Eye (tissue), 1 donor: ENCODE measurements around the gene ZNHIT2.
"Not testable (repeated sequence)": the region's sequence is repeated elsewhere in the genome, so short reads cannot be mapped to it uniquely, and the experiment has no call there.

Source experiments
- DNase-seq: peaks from one replicate; pipeline ENCODE4 v3.0.0-alpha.2; 2015

Gene ZNHIT2

DNA sequence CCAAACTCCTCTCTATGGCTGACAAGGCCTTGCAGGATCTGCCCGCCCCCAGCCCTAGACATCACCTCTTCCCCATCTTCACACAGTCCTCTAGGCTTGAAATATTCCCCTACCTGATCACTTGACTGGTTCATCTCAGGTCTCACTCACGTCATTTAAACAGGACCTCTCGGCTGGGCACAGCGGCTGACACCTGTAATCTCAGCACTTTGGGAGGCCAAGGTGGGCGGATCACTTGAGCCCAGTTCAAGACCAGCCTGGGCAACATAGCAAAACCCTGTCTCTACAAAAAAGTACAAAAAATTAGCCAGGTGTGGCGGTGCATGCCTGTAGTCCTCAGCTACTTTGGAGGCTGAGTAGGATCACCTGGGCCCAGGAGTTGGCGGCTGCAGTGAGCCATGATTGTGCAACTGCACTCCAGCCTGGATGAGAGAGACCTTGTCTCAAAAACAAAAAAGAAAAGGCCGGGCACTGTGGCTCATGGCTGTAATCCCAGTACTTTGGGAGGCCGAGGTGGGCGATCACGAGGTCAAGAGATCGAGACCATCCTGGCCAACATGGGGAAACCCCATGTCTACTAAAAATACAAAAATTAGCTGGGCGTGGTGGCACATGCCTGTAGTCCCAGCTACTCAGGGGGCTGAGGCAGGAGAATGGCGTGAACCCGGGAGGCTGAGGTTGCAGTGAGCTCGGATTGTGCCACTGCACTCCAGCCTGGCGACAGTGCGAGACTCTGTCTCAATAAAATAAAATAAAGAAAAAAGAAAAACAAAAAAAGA is 1.6 kb upstream of the ZNHIT2 start:
- not testable (repeated sequence) for DNase-seq

- DNase-seq, result no peak
Measured at GRCh38 chr11:65118097-65118837, 766 bp upstream of the ZNHIT2 start.

- DNase-seq, result no peak
Measured at GRCh38 chr11:65116370-65117205, 913 bp downstream of the ZNHIT2 start.

DNA sequence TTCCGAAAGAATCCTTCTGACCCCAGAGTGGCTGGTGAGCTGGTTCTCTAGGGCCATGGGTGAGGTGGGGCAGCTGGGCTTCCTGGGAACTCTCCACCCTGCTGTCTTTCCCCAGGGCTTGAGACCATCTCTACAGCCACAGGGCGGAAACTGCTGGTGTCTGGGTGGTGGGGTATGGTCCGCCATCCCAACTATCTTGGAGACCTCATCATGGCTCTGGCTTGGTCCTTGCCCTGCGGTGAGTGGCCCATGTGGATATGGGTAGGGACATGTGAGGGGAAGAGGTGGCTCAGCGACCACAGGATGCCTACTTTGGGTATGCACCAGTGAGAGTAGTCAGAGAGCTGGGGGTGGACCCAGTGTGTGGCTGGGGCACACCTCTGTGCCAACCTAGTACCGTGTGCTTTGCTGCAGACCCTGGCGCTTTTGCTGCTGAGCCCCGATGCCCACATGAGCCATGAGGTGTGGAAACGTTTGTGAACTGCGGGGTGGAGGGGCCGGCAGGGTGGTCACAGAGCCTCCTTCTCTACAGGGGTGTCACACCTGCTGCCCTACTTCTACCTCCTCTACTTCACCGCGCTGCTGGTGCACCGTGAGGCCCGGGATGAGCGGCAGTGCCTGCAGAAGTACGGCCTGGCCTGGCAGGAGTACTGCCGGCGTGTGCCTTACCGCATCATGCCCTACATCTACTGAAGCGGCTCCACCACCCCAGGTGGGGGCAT is 2.0 kb downstream of the ZNHIT2 start:
- no peak for DNase-seq

GRCh38 chr11:65114538-65115171 is 2.8 kb downstream of the ZNHIT2 start:
- no peak for DNase-seq

DNA sequence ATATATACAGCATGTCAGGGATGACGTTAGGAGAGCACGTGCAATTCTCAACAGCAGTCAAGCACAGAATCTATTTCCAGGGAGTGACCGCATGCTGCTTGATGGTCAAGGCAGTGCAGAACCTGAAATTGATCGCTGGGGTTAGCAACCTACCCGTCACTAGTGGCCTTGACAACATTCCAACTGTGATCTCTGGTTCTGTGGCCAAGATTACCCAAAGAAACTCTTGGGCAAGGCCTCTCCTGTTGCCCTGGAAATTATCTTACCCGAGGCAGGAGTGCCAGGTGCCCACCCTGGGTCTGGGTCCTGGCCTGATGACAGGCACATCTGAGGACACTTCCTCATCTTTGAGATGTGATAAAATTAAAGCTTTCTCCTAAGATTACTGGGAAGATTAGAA is 3.7 kb downstream of the ZNHIT2 start:
- DNase-seq, result no peak

GRCh38 chr11:65113361-65113756 is 4.1 kb downstream of the ZNHIT2 start:
- no peak for DNase-seq

- DNase-seq, result peak; percentile 82
Measured at GRCh38 chr11:65112546-65113360, 4.7 kb downstream of the ZNHIT2 start.

DNA sequence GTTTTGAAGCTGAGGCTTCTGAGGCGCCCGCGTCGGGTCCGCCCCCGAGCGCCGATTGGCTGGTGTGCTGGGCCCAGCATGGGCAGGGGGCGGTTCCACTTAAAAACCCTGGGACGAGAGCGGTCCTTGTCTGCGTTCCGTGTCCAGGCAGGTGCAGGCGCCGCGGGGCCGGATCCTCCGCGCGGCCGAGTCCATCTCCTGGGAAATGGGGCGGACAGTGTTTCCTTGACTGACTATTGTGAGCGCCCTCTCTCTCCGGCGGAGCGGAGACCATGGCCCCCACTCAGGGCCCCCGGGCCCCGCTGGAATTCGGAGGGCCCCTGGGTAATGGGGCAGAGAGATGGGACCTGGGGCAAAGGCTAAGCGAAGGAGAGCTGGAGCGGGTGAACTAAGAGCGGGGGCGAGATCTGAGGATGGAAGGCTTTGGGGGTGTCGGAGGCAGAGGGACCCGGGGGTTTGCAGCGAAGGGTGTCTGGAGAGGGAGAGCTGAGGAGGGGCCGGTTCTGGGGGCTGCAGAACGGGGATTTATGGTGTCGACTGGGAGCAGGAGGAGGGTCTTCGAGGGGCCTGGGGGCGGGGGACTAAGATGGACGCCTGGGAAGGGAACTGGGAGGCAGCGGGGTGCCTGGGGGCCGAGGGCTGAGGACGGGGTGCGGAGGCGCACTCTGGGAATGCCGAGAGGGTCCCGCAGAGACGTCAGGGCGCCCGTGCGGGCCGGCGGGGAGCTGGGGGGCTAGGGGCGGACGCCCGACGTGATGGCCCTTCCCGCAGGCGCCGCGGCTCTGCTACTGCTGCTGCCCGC is 5.6 kb downstream of the ZNHIT2 start, which contains the start of gene TM7SF2:
TSS of gene TM7SF2 (plus strand) at position 129 of the 802 bp plus-strand sequence. CDS start at position 273, 144 bp downstream.
- peak; percentile 97 for DNase-seq

DNA sequence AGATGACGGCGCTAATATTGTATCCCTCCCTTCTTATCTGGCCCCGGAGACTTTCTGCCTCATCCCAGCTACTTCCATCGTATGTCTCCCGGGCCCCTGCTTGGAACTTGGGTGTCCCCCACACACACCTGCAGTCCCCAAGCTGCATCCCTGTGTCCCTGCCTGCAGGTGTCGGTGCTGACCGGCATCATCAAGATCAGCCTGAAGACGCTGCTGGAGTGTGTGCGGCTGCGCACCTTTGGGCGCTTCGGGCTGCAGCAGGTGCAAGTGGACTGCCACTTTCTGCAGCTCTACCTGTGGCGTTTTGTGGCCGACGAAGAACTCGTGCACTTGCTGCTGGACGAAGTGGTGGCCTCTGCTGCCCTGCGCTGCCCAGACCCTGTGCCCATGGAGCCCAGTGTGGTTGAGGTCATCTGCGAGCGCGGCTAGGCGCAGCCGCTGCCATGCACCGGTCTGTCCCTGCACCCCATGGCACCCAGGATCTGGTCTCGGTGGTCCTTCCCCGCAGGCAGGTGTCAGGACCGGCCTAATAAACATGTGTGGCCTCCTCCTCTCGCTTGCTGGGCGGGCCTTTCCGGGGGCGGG is 6.2 kb downstream of the ZNHIT2 start:
- no peak for DNase-seq

- DNase-seq, result peak; percentile 97
Measured at GRCh38 chr11:65110354-65110861, 7.1 kb downstream of the ZNHIT2 start.

DNA sequence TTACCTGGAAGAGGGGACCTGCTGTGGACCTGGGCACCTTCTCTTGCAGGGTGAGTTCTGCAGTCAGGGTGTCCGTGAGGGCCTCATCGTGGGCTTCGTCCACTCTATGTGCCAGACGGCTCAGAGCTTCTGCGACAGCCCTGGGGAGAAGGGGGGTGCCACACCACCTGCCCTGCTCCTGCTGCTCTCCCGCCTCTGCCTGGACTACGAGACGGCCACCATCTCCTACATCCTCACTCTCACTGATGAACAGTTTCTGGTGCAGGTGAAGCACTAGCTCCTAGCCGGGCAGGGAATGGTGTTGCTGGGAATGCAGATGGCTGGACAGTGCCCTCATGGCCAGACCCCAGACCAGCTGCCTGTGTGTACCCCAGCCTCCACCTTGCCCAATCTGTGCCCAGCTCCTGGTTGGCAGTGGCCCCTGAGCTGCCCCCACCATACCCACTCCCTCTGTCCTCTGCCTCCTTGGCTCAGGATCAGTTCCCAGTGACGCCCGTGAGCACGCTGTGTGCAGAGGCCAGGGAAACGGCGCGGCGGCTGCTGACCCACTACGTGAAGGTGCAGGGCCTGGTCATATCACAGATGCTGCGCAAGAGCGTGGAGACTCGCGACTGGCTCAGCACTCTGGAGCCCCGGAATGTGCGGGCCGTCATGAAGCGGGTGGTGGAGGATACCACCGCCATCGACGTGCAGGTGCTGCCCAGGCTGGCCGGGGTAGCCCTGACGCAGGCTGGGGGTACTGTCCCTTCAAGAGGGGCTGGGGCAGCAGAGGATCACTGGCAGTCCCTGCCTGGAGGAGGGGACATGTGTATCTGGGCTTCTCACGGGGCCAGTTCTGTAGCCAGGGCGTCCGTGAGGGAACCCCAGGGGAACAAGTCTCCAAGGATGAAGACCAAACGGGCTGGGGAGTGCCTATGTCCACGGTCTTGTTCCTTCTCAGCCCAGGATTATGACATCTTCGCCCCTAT is 8.0 kb downstream of the ZNHIT2 start:
- DNase-seq, result no peak

- DNase-seq, result no peak
Measured at GRCh38 chr11:65108469-65109123, 8.9 kb downstream of the ZNHIT2 start.

DNA sequence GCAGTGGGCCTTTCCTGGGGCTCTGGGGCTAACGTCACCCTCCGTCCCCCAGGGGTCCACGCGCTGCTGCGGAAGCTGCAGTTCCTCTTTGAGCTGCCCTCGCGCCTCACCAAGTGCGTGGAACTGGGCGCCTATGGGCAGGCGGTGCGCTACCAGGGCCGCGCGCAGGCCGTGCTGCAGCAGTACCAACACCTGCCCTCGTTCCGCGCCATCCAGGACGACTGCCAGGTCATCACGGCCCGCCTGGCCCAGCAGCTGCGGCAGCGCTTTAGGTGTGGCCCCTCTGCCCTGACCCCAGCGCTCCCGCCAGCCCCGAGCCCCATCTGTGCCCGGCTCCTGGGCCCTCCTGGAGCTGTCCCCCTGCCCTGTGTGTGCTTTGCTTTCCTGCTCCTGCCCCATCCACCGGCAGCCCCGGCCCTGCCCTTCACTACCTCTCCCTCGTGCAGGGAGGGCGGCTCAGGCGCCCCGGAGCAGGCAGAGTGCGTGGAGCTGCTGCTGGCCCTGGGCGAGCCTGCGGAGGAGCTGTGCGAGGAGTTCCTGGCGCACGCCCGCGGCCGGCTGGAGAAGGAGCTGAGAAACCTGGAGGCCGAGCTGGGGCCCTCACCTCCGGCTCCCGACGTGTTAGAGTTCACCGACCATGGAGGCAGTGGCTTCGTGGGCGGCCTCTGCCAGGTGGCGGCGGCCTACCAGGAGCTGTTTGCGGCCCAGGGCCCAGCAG is 9.6 kb downstream of the ZNHIT2 start:
- DNase-seq, result no peak

DNA sequence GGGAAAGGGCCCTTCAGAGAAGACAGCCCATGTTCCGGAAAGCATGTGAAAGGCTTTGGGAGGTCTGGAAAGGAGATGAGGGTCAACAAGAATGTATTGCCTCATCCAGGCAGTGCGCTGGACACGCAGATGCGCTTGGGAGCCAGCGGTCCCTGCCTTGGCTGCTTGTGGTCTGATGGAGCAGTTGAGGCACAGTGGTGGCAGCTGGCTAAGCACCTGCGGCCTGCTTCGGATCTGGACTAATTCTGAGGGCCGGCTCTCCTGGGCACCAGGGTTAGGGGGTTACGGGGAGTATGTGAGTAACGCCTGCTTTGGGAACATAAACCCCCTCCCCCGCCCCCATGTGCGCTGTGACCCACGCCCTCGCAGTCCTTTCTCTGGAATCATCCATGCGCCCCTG is 10.4 kb downstream of the ZNHIT2 start:
- no peak for DNase-seq

- DNase-seq, result no peak
Measured at GRCh38 chr11:65104628-65105027, 12.9 kb downstream of the ZNHIT2 start.

- no peak for DNase-seq
Measured at GRCh38 chr11:65103476-65103875, 14.0 kb downstream of the ZNHIT2 start.
